ENCODE measurements around the gene GSDMA.
A peak's percentile ranks its signal among the peaks of the same experiment; 100 is the strongest.
"Not testable (repeated sequence)": the region's sequence is repeated elsewhere in the genome, so short reads cannot be mapped to it uniquely, and the experiment has no call there.

GSDMA gene

GRCh38 chr17:39929646-39930407 lies 33.0 kb upstream of the GSDMA start:
- DNase-seq (ENCODE audit: low read depth), result peak; percentile 43

- no peak for DNase-seq (ENCODE audit: low read depth)
Observed at GRCh38 chr17:39933912-39934311, 28.9 kb upstream of the GSDMA start.

- DNase-seq (ENCODE audit: low read depth), result no peak
Observed at GRCh38 chr17:39934324-39934723, 28.5 kb upstream of the GSDMA start.

- DNase-seq (ENCODE audit: low read depth), result no peak
Observed at GRCh38 chr17:39935909-39936308, 26.9 kb upstream of the GSDMA start.

GRCh38 chr17:39937447-39937846 lies 25.4 kb upstream of the GSDMA start:
- no peak for DNase-seq (ENCODE audit: low read depth)

GRCh38 chr17:39938140-39938869 lies 24.5 kb upstream of the GSDMA start:
- DNase-seq (ENCODE audit: low read depth), result no peak

- no peak for DNase-seq (ENCODE audit: low read depth)
Observed at GRCh38 chr17:39939106-39939505, 23.7 kb upstream of the GSDMA start.

- DNase-seq (ENCODE audit: low read depth), result peak; percentile 73
Observed at GRCh38 chr17:39939588-39940419, 23.0 kb upstream of the GSDMA start.

- no peak for DNase-seq (ENCODE audit: low read depth)
Observed at GRCh38 chr17:39943702-39944392, 19.0 kb upstream of the GSDMA start.

GRCh38 chr17:39944393-39944711 lies 18.5 kb upstream of the GSDMA start:
- no peak for DNase-seq (ENCODE audit: low read depth)

- DNase-seq (ENCODE audit: low read depth), result no peak
Observed at GRCh38 chr17:39946551-39947330, 16.1 kb upstream of the GSDMA start.

GRCh38 chr17:39948489-39948828 lies 14.3 kb upstream of the GSDMA start:
- not testable (repeated sequence) for DNase-seq (ENCODE audit: low read depth)

- no peak for DNase-seq (ENCODE audit: low read depth)
Observed at GRCh38 chr17:39949028-39949427, 13.8 kb upstream of the GSDMA start.

GRCh38 chr17:39950871-39951348 lies 11.9 kb upstream of the GSDMA start:
- DNase-seq (ENCODE audit: low read depth), result no peak

- no peak for DNase-seq (ENCODE audit: low read depth)
Observed at GRCh38 chr17:39951924-39952679, 10.7 kb upstream of the GSDMA start.

GRCh38 chr17:39952680-39953470 lies 9.9 kb upstream of the GSDMA start:
- peak; percentile 87 for DNase-seq (ENCODE audit: low read depth)

GRCh38 chr17:39953471-39953888 lies 9.3 kb upstream of the GSDMA start:
- DNase-seq (ENCODE audit: low read depth), result no peak

- no peak for DNase-seq (ENCODE audit: low read depth)
Observed at GRCh38 chr17:39954876-39955275, 7.9 kb upstream of the GSDMA start.

- DNase-seq (ENCODE audit: low read depth), result no peak
Observed at GRCh38 chr17:39955726-39956225, 7.0 kb upstream of the GSDMA start.
